ENCODE results near the gene ATL3.

ATL3 gene

GRCh38 chr11:63673579-63673978 is 2.4 kb upstream of the ATL3 start:
- no peaks in the 10 kb centered on the region for H3K36me3 ChIP-seq (ENCODE audit: insufficient read depth, low read length)
- no peaks in the 10 kb centered on the region for H3K27me3 ChIP-seq (ENCODE audit: control insufficient read depth, insufficient read depth, low read length)
- peaks cover 37% of the 10 kb centered on the region for H3K4me1 ChIP-seq (ENCODE audit: control insufficient read depth, insufficient read depth, low read length)
- H3K9me3 ChIP-seq (replicated peaks; ENCODE audit: low read length), result no peaks in the 10 kb centered on the region
- H3K4me3 ChIP-seq (ENCODE audit: low read length), result no peak overlapping the region
- peak overlapping the region; percentile 9 for H3K4me2 ChIP-seq (ENCODE audit: low read length)
- no peak overlapping the region for H3K9ac ChIP-seq (ENCODE audit: low read depth, low read length)

GRCh38 chr11:63672936-63673539 is 1.9 kb upstream of the ATL3 start:
- no peaks in the 10 kb centered on the region for H3K9me3 ChIP-seq (replicated peaks; ENCODE audit: low read length)
- H3K4me3 ChIP-seq (ENCODE audit: low read length), result no peak overlapping the region
- no peak overlapping the region for H3K4me2 ChIP-seq (ENCODE audit: low read length)
- H3K27me3 ChIP-seq (ENCODE audit: control insufficient read depth, insufficient read depth, low read length), result no peaks in the 10 kb centered on the region
- peaks cover 43% of the 10 kb centered on the region for H3K4me1 ChIP-seq (ENCODE audit: control insufficient read depth, insufficient read depth, low read length)
- no peaks in the 10 kb centered on the region for H3K36me3 ChIP-seq (ENCODE audit: insufficient read depth, low read length)
- H3K9ac ChIP-seq (ENCODE audit: low read depth, low read length), result no peak overlapping the region

GRCh38 chr11:63672156-63672463 is 934 bp upstream of the ATL3 start:
- Histone ChIP-seq H3K4me3 (ENCODE audit: low read length) (no peak overlapping the region), H3K36me3 (ENCODE audit: insufficient read depth, low read length) (no peaks in the 10 kb centered on the region)

GRCh38 chr11:63670433-63671321 is 499 bp downstream of the ATL3 start:
- Histone ChIP-seq H3K4me2 (ENCODE audit: low read length) (peak overlapping the region; percentile 82), H3K4me3 (ENCODE audit: low read length) (peak overlapping the region; percentile 77), H3K36me3 (ENCODE audit: insufficient read depth, low read length) (peaks cover 5% of the 10 kb centered on the region), H3K9ac (ENCODE audit: low read depth, low read length) (peak overlapping the region; percentile 96), H3K4me1 (ENCODE audit: control insufficient read depth, insufficient read depth, low read length) (peaks cover 58% of the 10 kb centered on the region), H3K9me3 (replicated peaks; ENCODE audit: low read length) (no peaks in the 10 kb centered on the region), H3K27me3 (ENCODE audit: control insufficient read depth, insufficient read depth, low read length) (no peaks in the 10 kb centered on the region)

More at GRCh38 chr11:63672156-63672463, 934 bp upstream of the ATL3 start:
- H3K4me2 ChIP-seq (ENCODE audit: low read length), result peak overlapping the region; percentile 82
- no peaks in the 10 kb centered on the region for H3K9me3 ChIP-seq (replicated peaks; ENCODE audit: low read length)
- H3K9ac ChIP-seq (ENCODE audit: low read depth, low read length), result peak overlapping the region; percentile 96
- H3K27me3 ChIP-seq (ENCODE audit: control insufficient read depth, insufficient read depth, low read length), result no peaks in the 10 kb centered on the region
- H3K4me1 ChIP-seq (ENCODE audit: control insufficient read depth, insufficient read depth, low read length), result peaks cover 50% of the 10 kb centered on the region

GRCh38 chr11:63670096-63670432 is 1.1 kb downstream of the ATL3 start:
- H3K4me3 ChIP-seq (ENCODE audit: low read length), result peak overlapping the region; percentile 77
- no peaks in the 10 kb centered on the region for H3K27me3 ChIP-seq (ENCODE audit: control insufficient read depth, insufficient read depth, low read length)

GRCh38 chr11:63667995-63668795 is 3.0 kb downstream of the ATL3 start:
- Histone ChIP-seq H3K4me3 (ENCODE audit: low read length) (peak overlapping the region; percentile 46), H3K36me3 (ENCODE audit: insufficient read depth, low read length) (peaks cover 5% of the 10 kb centered on the region), H3K9me3 (replicated peaks; ENCODE audit: low read length) (no peaks in the 10 kb centered on the region), H3K27me3 (ENCODE audit: control insufficient read depth, insufficient read depth, low read length) (no peaks in the 10 kb centered on the region), H3K4me1 (ENCODE audit: control insufficient read depth, insufficient read depth, low read length) (peaks cover 65% of the 10 kb centered on the region), H3K4me2 (ENCODE audit: low read length) (peak overlapping the region; percentile 82), H3K9ac (ENCODE audit: low read depth, low read length) (peak overlapping the region; percentile 49)

More at GRCh38 chr11:63670096-63670432, 1.1 kb downstream of the ATL3 start:
- Histone ChIP-seq H3K36me3 (ENCODE audit: insufficient read depth, low read length) (peaks cover 5% of the 10 kb centered on the region), H3K4me1 (ENCODE audit: control insufficient read depth, insufficient read depth, low read length) (peaks cover 58% of the 10 kb centered on the region), H3K9me3 (replicated peaks; ENCODE audit: low read length) (no peaks in the 10 kb centered on the region), H3K4me2 (ENCODE audit: low read length) (peak overlapping the region; percentile 82), H3K9ac (ENCODE audit: low read depth, low read length) (peak overlapping the region; percentile 96)

- Histone ChIP-seq H3K9me3 (replicated peaks; ENCODE audit: low read length) (no peaks in the 10 kb centered on the region), H3K36me3 (ENCODE audit: insufficient read depth, low read length) (peaks cover 5% of the 10 kb centered on the region), H3K9ac (ENCODE audit: low read depth, low read length) (no peak overlapping the region), H3K4me3 (ENCODE audit: low read length) (no peak overlapping the region), H3K4me1 (ENCODE audit: control insufficient read depth, insufficient read depth, low read length) (peaks cover 64% of the 10 kb centered on the region), H3K4me2 (ENCODE audit: low read length) (peak overlapping the region; percentile 68), H3K27me3 (ENCODE audit: control insufficient read depth, insufficient read depth, low read length) (no peaks in the 10 kb centered on the region)
These were observed 4.3 kb downstream of the ATL3 start for GRCh38 chr11:63666874-63667273.

- Histone ChIP-seq H3K4me1 (ENCODE audit: control insufficient read depth, insufficient read depth, low read length) (peaks cover 51% of the 10 kb centered on the region), H3K4me2 (ENCODE audit: low read length) (peak overlapping the region; percentile 30), H3K27me3 (ENCODE audit: control insufficient read depth, insufficient read depth, low read length) (no peaks in the 10 kb centered on the region), H3K9me3 (replicated peaks; ENCODE audit: low read length) (no peaks in the 10 kb centered on the region), H3K4me3 (ENCODE audit: low read length) (no peak overlapping the region), H3K36me3 (ENCODE audit: insufficient read depth, low read length) (peaks cover 5% of the 10 kb centered on the region), H3K9ac (ENCODE audit: low read depth, low read length) (peak overlapping the region; percentile 6)
These were observed 7.4 kb downstream of the ATL3 start for GRCh38 chr11:63663809-63664208.

- Histone ChIP-seq H3K4me2 (ENCODE audit: low read length) (no peak overlapping the region), H3K36me3 (ENCODE audit: insufficient read depth, low read length) (peaks cover 9% of the 10 kb centered on the region), H3K9ac (ENCODE audit: low read depth, low read length) (no peak overlapping the region)
These were observed 10.2 kb downstream of the ATL3 start for GRCh38 chr11:63660972-63661371.

GRCh38 chr11:63652671-63653070 is 18.5 kb downstream of the ATL3 start:
- Histone ChIP-seq H3K36me3 (ENCODE audit: insufficient read depth, low read length) (peaks cover 48% of the 10 kb centered on the region), H3K4me1 (ENCODE audit: control insufficient read depth, insufficient read depth, low read length) (no peaks in the 10 kb centered on the region), H3K4me3 (ENCODE audit: low read length) (no peak overlapping the region)

More at GRCh38 chr11:63660972-63661371, 10.2 kb downstream of the ATL3 start:
- H3K4me1 ChIP-seq (ENCODE audit: control insufficient read depth, insufficient read depth, low read length), result peaks cover 28% of the 10 kb centered on the region
- no peaks in the 10 kb centered on the region for H3K27me3 ChIP-seq (ENCODE audit: control insufficient read depth, insufficient read depth, low read length)
- no peaks in the 10 kb centered on the region for H3K9me3 ChIP-seq (replicated peaks; ENCODE audit: low read length)
- H3K4me3 ChIP-seq (ENCODE audit: low read length), result no peak overlapping the region

GRCh38 chr11:63643205-63643604 is 28.0 kb downstream of the ATL3 start:
- Histone ChIP-seq H3K9me3 (replicated peaks; ENCODE audit: low read length) (no peaks in the 10 kb centered on the region), H3K4me1 (ENCODE audit: control insufficient read depth, insufficient read depth, low read length) (no peaks in the 10 kb centered on the region), H3K4me2 (ENCODE audit: low read length) (no peak overlapping the region), H3K36me3 (ENCODE audit: insufficient read depth, low read length) (peaks cover 63% of the 10 kb centered on the region), H3K27me3 (ENCODE audit: control insufficient read depth, insufficient read depth, low read length) (no peaks in the 10 kb centered on the region), H3K4me3 (ENCODE audit: low read length) (no peak overlapping the region), H3K9ac (ENCODE audit: low read depth, low read length) (no peak overlapping the region)

More at GRCh38 chr11:63652671-63653070, 18.5 kb downstream of the ATL3 start:
- no peak overlapping the region for H3K9ac ChIP-seq (ENCODE audit: low read depth, low read length)
- no peak overlapping the region for H3K4me2 ChIP-seq (ENCODE audit: low read length)
- H3K27me3 ChIP-seq (ENCODE audit: control insufficient read depth, insufficient read depth, low read length), result no peaks in the 10 kb centered on the region
- H3K9me3 ChIP-seq (replicated peaks; ENCODE audit: low read length), result no peaks in the 10 kb centered on the region

Data from skeletal muscle satellite cell (primary cell).